Left lung (tissue), 10 donors: ENCODE results near the gene SMIM43. TPM values are rescaled to one million over a fixed set of nuclear protein-coding genes. Genes with fewer than 3 reads are reported as not detected.

Experiments used
- ATAC-seq: fragments of 200-7000 bp; cut with Tn5 transposase; one replicate; pipeline ENCODE4 v1.9.1; 2020; ENCODE audit warnings: moderate library complexity
- DNase-seq, 4 donors: peaks; one replicate each; pipeline ENCODE4 v3.0.0-alpha.2; 2013 to 2020
- H3K27ac ChIP-seq, 2 donors: fragments of 200-600 bp; sonication (generic) in 1 of 2; one replicate each; pipeline versions ENCODE4 v1.5.0 to v1.8.0; 2020 to 2021
- H3K27me3 ChIP-seq, 2 donors: fragments of 200-600 bp; sonication (generic) in 1 of 2; one replicate each; pipeline versions ENCODE4 v1.5.0 to v1.8.0; 2020 to 2021
- H3K36me3 ChIP-seq, 2 donors: fragments of 200-600 bp; sonication (generic) in 1 of 2; one replicate each; pipeline versions ENCODE4 v1.5.0 to v1.8.0; 2020 to 2021
- H3K4me1 ChIP-seq, 2 donors: fragments of 200-600 bp; one replicate each; pipeline ENCODE4 v1.8.0; 2021
- H3K4me3 ChIP-seq, 2 donors: fragments of 200-600 bp; sonication (generic) in 1 of 2; one replicate each; pipeline versions ENCODE4 v1.5.0 to v1.8.0; 2020 to 2021; ENCODE audit warnings: mild to moderate bottlenecking in 1 of 2
- H3K9me3 ChIP-seq, 2 donors: fragments of 200-600 bp; sonication (generic) in 1 of 2; one replicate each; pipeline versions ENCODE4 v1.5.0 to v1.8.0; 2020 to 2021
- intact Hi-C, 2 donors: fragments of 100-400 bp; cut with DNase I; formaldehyde crosslinking; loops; one replicate each; pipeline versions ENCODE4 v1.11.2 to v1.14.2; 2022
- polyA plus RNA-seq, 6 donors: library from polyadenylated mRNA; unstranded; fragments of 120-200 nt; gene quantifications; one replicate each; pipeline ENCODE4 v1.2.1, GENCODE V29; 2013; ENCODE audit not compliant: insufficient read length in 6 of 6
- total RNA-seq, 2 donors: library from RNA; stranded (reverse); fragmentation: NEBNext Ultra II Directional; extraction: Animal tissue kit (Norgen Biotek cat#: 25700); gene quantifications; one replicate each; pipeline ENCODE4 v1.2.1, GENCODE V29; 2021
- TF ChIP-seq, protein P1 (sequence below), 2 donors: fragments of 200-600 bp; sonication (generic) in 1 of 2; IDR thresholded peaks; one replicate each; pipeline versions ENCODE4 v1.5.0 to v1.8.0; 2021; ENCODE audit warnings: antibody characterized with exemption in 2 of 2
- donor health status: DM: no; HTN: yes; CAD: no.
- donor health status: DM: no; HTN: no; CAD: no.

The SMIM43 gene
- total and polyA plus RNA-seq, 8 donors: 1.0 to 24.6 (median 14.5) TPM; not detected in 1

- Histone ChIP-seq H3K27ac (no peak overlapping the region), H3K4me3 (no peak overlapping the region), H3K4me1 (no peaks in the 10 kb centered on the region), H3K27me3 (peaks cover 0 to 8% of the 10 kb centered on the region in 2 donors), H3K36me3 (no peaks in the 10 kb centered on the region), H3K9me3 (no peaks in the 10 kb centered on the region)
- no peak for DNase-seq
- no peak for ATAC-seq
- TF ChIP-seq, protein P1, sequence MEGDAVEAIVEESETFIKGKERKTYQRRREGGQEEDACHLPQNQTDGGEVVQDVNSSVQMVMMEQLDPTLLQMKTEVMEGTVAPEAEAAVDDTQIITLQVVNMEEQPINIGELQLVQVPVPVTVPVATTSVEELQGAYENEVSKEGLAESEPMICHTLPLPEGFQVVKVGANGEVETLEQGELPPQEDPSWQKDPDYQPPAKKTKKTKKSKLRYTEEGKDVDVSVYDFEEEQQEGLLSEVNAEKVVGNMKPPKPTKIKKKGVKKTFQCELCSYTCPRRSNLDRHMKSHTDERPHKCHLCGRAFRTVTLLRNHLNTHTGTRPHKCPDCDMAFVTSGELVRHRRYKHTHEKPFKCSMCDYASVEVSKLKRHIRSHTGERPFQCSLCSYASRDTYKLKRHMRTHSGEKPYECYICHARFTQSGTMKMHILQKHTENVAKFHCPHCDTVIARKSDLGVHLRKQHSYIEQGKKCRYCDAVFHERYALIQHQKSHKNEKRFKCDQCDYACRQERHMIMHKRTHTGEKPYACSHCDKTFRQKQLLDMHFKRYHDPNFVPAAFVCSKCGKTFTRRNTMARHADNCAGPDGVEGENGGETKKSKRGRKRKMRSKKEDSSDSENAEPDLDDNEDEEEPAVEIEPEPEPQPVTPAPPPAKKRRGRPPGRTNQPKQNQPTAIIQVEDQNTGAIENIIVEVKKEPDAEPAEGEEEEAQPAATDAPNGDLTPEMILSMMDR (IDR thresholded peaks at IDR 0.05): no peak
- intact Hi-C loops: no loop called here
Measured at GRCh38 chr4:121776610-121777401, 11.8 kb upstream of the SMIM43 start.

DNA sequence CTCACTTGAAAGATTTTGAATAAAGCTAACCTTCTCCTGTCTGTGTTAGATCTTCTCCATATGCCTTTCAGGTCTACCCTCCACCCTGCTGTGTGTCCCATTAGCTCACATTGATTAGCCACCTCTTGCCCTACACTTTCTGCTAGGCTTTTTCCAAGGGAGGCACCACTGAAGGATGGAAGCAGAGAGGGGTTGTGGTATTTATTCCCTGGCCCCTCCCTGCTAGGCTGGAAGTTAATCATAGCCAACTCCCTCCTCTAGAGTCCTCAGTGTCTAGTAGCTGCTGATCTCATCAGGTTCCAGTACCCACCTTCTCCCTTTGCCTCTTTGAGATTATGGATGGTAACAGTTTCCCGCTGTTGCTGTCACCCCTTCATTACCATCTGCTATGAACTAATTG lies 8.9 kb upstream of the SMIM43 start:
- TF ChIP-seq, protein P1 (IDR thresholded peaks at IDR 0.05): no peak
- ATAC-seq (peak; percentile 49), DNase-seq (no peak)
- Histone ChIP-seq H3K4me1 (no peaks in the 10 kb centered on the region), H3K27ac (no peak overlapping the region), H3K9me3 (no peaks in the 10 kb centered on the region), H3K4me3 (no peak overlapping the region), H3K36me3 (no peaks in the 10 kb centered on the region), H3K27me3 (peaks cover 0 to under 1% of the 10 kb centered on the region in 2 donors)
- intact Hi-C loops: no loop called here

GRCh38 chr4:121771869-121772268 lies 6.9 kb upstream of the SMIM43 start:
- H3K27ac ChIP-seq: no peak overlapping the region
- DNase-seq (no peak), ATAC-seq (no peak)
- TF ChIP-seq, protein P1 (IDR thresholded peaks at IDR 0.05): no peak
- H3K9me3 ChIP-seq: no peaks in the 10 kb centered on the region
- H3K36me3 ChIP-seq: no peaks in the 10 kb centered on the region
- H3K4me3 ChIP-seq: no peak overlapping the region
- no peaks in the 10 kb centered on the region for H3K4me1 ChIP-seq
- H3K27me3 ChIP-seq: peaks cover 0 to 16% of the 10 kb centered on the region in 2 donors
- intact Hi-C loops: no loop called here

DNA sequence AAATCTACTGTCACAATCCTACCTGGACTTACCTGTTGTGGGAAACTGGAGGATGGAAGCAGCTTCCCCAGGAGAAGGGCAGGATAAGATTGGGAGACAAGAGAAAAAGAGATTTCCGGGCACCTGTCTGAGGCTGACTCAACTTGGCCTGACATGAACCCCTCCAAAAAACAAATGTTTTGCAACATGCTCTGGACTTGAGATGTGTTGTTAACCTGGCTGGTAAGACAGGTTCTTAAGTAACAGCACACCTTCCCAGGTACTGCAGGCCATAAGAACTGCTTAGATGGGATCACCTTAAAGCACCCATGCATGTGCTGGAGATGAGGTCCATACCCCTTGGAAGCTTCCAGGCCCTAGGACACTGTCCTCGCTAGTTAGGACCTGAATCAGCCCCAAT lies 4.4 kb upstream of the SMIM43 start:
- no peak for DNase-seq
- ATAC-seq: no peak
- no peak overlapping the region for H3K27ac ChIP-seq
- H3K27me3 ChIP-seq: peaks cover 19 to 41% of the 10 kb centered on the region in 2 donors
- no peaks in the 10 kb centered on the region for H3K9me3 ChIP-seq
- no peak overlapping the region for H3K4me3 ChIP-seq
- intact Hi-C loops: no loop called here
- TF ChIP-seq, protein P1 (IDR thresholded peaks at IDR 0.05): no peak
- no peaks in the 10 kb centered on the region for H3K36me3 ChIP-seq
- peaks cover 0 to 9% of the 10 kb centered on the region in 2 donors for H3K4me1 ChIP-seq

DNA sequence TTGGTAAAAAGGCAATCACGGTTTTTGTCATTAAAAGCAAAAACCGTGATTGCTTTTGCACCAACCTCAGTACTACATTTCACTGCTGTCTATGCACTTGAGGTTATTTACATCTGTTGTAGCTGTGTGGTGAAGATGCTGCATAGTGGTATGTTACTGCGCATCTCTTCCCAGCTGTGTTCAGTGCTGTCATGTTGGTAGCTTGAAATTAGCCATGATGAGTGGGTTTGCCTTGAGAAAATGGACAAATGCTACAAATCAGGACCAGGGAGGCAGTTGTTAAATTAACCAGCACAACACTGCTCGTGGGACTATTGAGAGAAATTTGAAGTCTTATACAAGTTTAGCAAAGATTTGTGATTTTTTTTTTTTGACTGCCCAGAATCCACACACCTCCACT lies 2.2 kb upstream of the SMIM43 start:
- no peaks in the 10 kb centered on the region for H3K9me3 ChIP-seq
- no peaks in the 10 kb centered on the region for H3K36me3 ChIP-seq
- H3K27me3 ChIP-seq: peaks cover 28 to 56% of the 10 kb centered on the region in 2 donors
- no peak for DNase-seq
- H3K27ac ChIP-seq: no peak overlapping the region
- ATAC-seq: no peak
- H3K4me3 ChIP-seq: no peak overlapping the region
- H3K4me1 ChIP-seq: peaks cover 0 to 10% of the 10 kb centered on the region in 2 donors
- TF ChIP-seq, protein P1 (IDR thresholded peaks at IDR 0.05): no peak
- intact Hi-C loops: no loop called here
